GM12878 (cell line): ENCODE results near the gene ARHGEF11. TPM values are rescaled to one million over a fixed set of nuclear protein-coding genes. Genes with fewer than 3 reads are reported as not detected.

Source experiments
- ATAC-seq: fragments of 200-7000 bp; cut with Tn5 transposase; 3 replicates; pipeline ENCODE4 v1.9.1; 2020; ENCODE audit warnings: mild to moderate bottlenecking, moderate library complexity
- BruUV-seq: library from RNA; stranded (reverse); fragments of 400-500 nt; replicated peaks from 2 replicates; lab custom pipeline; 2021; lab: Mats Ljungman, UMichigan
- CTCF ChIA-PET: fragments of 300-600 bp; sonication (Branson Sonifier 250); formaldehyde crosslinking; extraction: SDS; loops from one replicate; lab custom pipeline; 2021; ENCODE audit warnings: inconsistent platforms; lab: Yijun Ruan, JAX
- POLR2A ChIA-PET: fragments of 350-600 bp; formaldehyde crosslinking; extraction: SDS; loops from one replicate; lab custom pipeline; 2021; ENCODE audit warnings: inconsistent platforms; lab: Charles Lee
- RAD21 ChIA-PET: fragments of 300-600 bp; sonication (Branson Sonifier 250); formaldehyde crosslinking; loops from one replicate; lab custom pipeline; 2023; ENCODE audit warnings: antibody characterized with exemption; ENCODE audit not compliant: unreplicated experiment; lab: Charles Lee
- SMC1A ChIA-PET: fragments of 300-600 bp; sonication (Branson Sonifier 250); formaldehyde crosslinking; loops from one replicate; lab custom pipeline; 2023; ENCODE audit not compliant: unreplicated experiment, uncharacterized antibody; lab: Charles Lee
- DNase-seq: peaks from one replicate; pipeline ENCODE4 v3.0.0-alpha.2; 2011; ENCODE audit warnings: low read depth, low spot score
- FAIRE-seq: peaks from 3 replicates; lab custom pipeline; 2011; peaks lifted over from hg19 to GRCh38; lab: Jason Lieb, UNC
- H2AFZ ChIP-seq: 2 replicates; pipeline ENCODE4 v1.6.0; 2011; ENCODE audit warnings: low read depth, low read length, control low read depth; ENCODE audit not compliant: control insufficient read depth
- H3K27ac ChIP-seq: 2 replicates; pipeline ENCODE4 v1.5.1; 2011; ENCODE audit warnings: control low read depth; ENCODE audit not compliant: control insufficient read depth, insufficient read depth
- H3K27me3 ChIP-seq, 2 experiments: replicated peaks in 1 of 2; 2 replicates each; pipeline versions ENCODE4 v1.6.0 to v1.6.1; 2011; ENCODE audit warnings: low read length in 1 of 2; ENCODE audit not compliant: control insufficient read depth in 2 of 2, insufficient read depth in 2 of 2
- H3K36me3 ChIP-seq, 2 experiments: 2 replicates each; pipeline ENCODE4 v1.5.1; 2011; ENCODE audit warnings: low read length in 1 of 2; ENCODE audit not compliant: control insufficient read depth in 2 of 2, insufficient read depth in 2 of 2
- H3K4me1 ChIP-seq: 2 replicates; pipeline ENCODE4 v1.6.1; 2011; ENCODE audit warnings: mild to moderate bottlenecking, low read length, moderate library complexity, mixed read lengths; ENCODE audit not compliant: control insufficient read depth, insufficient read depth
- H3K4me2 ChIP-seq: 2 replicates; pipeline ENCODE4 v1.6.0; 2011; ENCODE audit warnings: control low read depth; ENCODE audit not compliant: control insufficient read depth, insufficient read depth
- H3K4me3 ChIP-seq: fragments of 200-600 bp; sonication (generic); 2 replicates; pipeline ENCODE4 v1.5.1; 2016
- H3K79me2 ChIP-seq: 2 replicates; pipeline ENCODE4 v1.6.0; 2011; ENCODE audit warnings: low read length; ENCODE audit not compliant: control insufficient read depth, insufficient read depth
- H3K9ac ChIP-seq: 2 replicates; pipeline ENCODE4 v1.8.0; 2011; ENCODE audit warnings: low read length, control low read depth, mixed read lengths; ENCODE audit not compliant: control insufficient read depth, insufficient read depth
- H3K9me3 ChIP-seq: replicated peaks from 3 replicates; pipeline ENCODE4 v1.5.1; 2011; ENCODE audit warnings: mild to moderate bottlenecking, low read length; ENCODE audit not compliant: control insufficient read depth, insufficient read depth
- H4K20me1 ChIP-seq: 2 replicates; pipeline ENCODE4 v1.6.0; 2011; ENCODE audit not compliant: control insufficient read depth, insufficient read depth
- BACH1 ChIP-seq: fragments of 450-650 bp; IDR thresholded peaks from 2 replicates; pipeline ENCODE4 v1.6.1; 2017; ENCODE audit warnings: mild to moderate bottlenecking, borderline replicate concordance
- BCL11A ChIP-seq: IDR thresholded peaks from 2 replicates; pipeline ENCODE4 v1.6.1; 2011; ENCODE audit warnings: low read depth, low read length
- CBX5 ChIP-seq: sonication (generic); IDR thresholded peaks from 2 replicates; pipeline ENCODE4 v1.6.1; 2016; ENCODE audit warnings: low read depth, moderate library complexity, mild to moderate bottlenecking, inconsistent platforms
- EP300 ChIP-seq, 2 experiments: fragments of 150-350 bp in 1 of 2; IDR thresholded peaks; 2 replicates each; pipeline ENCODE4 v1.6.1; 2011 to 2012; ENCODE audit warnings: low read depth in 2 of 2, low read length in 2 of 2, borderline replicate concordance in 1 of 2, improper control_type of control experiment in 1 of 2, inconsistent platforms in 1 of 2; ENCODE audit not compliant: control insufficient read depth in 1 of 2
- JUNB ChIP-seq: IDR thresholded peaks from 2 replicates; pipeline ENCODE4 v1.6.1; 2016; ENCODE audit warnings: antibody characterized with exemption, mild to moderate bottlenecking
- LARP7 ChIP-seq: fragments of 450-650 bp; IDR thresholded peaks from 2 replicates; pipeline ENCODE4 v1.6.1; 2017; ENCODE audit warnings: mild to moderate bottlenecking
- PML ChIP-seq: IDR thresholded peaks from 2 replicates; pipeline ENCODE4 v1.6.1; 2012; ENCODE audit warnings: low read length, inconsistent platforms
- POLR2AphosphoS5 ChIP-seq: IDR thresholded peaks from 2 replicates; pipeline ENCODE4 v1.6.1; 2011; ENCODE audit warnings: mild to moderate bottlenecking, low read length, inconsistent platforms
- SIX5 ChIP-seq: IDR thresholded peaks from 2 replicates; pipeline ENCODE4 v1.6.1; 2011; ENCODE audit warnings: mild to moderate bottlenecking, low read depth, low read length, moderate library complexity; ENCODE audit not compliant: severe bottlenecking
- SMAD1 ChIP-seq: fragments of 450-650 bp; IDR thresholded peaks from 2 replicates; pipeline ENCODE4 v1.6.1; 2018; ENCODE audit warnings: mild to moderate bottlenecking, low read depth; ENCODE audit not compliant: partially characterized antibody
- TCF12 ChIP-seq: IDR thresholded peaks from 2 replicates; pipeline ENCODE4 v1.6.1; 2011; ENCODE audit warnings: low read depth, mild to moderate bottlenecking, low read length
- TCF7 ChIP-seq: IDR thresholded peaks from 2 replicates; pipeline ENCODE4 v1.6.1; 2014; ENCODE audit warnings: antibody characterized with exemption, borderline replicate concordance
- WRNIP1 ChIP-seq: IDR thresholded peaks from 2 replicates; pipeline ENCODE4 v1.6.1; 2011; ENCODE audit warnings: low read depth, low read length, improper control_type of control experiment, borderline replicate concordance
- YBX1 ChIP-seq: fragments of 450-650 bp; IDR thresholded peaks from 2 replicates; pipeline ENCODE4 v1.6.1; 2016; ENCODE audit warnings: antibody characterized with exemption
- WGBS: methylation state at CpG from one replicate; pipeline ENCODE4 v1.1.6; 2016; ENCODE audit warnings: low lambda C conversion rate; ENCODE audit not compliant: insufficient replicate concordance, insufficient coverage; ENCODE audit errors: missing lambda C conversion rate; 5-methylcytosine and 5-hydroxymethylcytosine counted together
- in situ Hi-C: fragments of 300-500 bp; cut with MboI; formaldehyde crosslinking; loops from 9 replicates; pipeline ENCODE4 v1.14.3; 2018; ENCODE audit warnings: mixed read lengths
- intact Hi-C: fragments of 100-400 bp; cut with micrococcal nuclease; formaldehyde crosslinking; loops from one replicate; pipeline ENCODE4 v1.14.2; 2022; ENCODE audit not compliant: unreplicated experiment
- polyA plus RNA-seq, 11 experiments: library from polyadenylated mRNA; depleted of rRNA in 4 of 11; unstranded in 6 of 11; stranded (reverse) in 5 of 11; fragments of >200 nt; fragmentation: Nextera tagmentation in 4 of 11; fragmentation: Illumina TruSeq in 1 of 11; extraction: Ambion mirVana in 4 of 11; extraction: Trizol in 1 of 11; gene quantifications; 1 replicate in 1 of 11; 2 replicates in 10 of 11; pipeline versions ENCODE4 v1.2.1 to v1.2.3, GENCODE V29; 2011 to 2016; ENCODE audit warnings: inconsistent platforms in 2 of 11, missing spikeins in 2 of 11, low read depth in 1 of 11
- total RNA-seq, 4 experiments: library from RNA; depleted of rRNA in 3 of 4; stranded (reverse); fragments of >200 nt in 3 of 4; fragmentation: Illumina TruSeq in 1 of 4; extraction: Trizol in 1 of 4; gene quantifications; 2 replicates each; pipeline versions ENCODE4 v1.2.1 to v1.2.3, GENCODE V29; 2013 to 2021
- TF ChIP-seq, protein P1 (sequence below): fragments of 450-650 bp; IDR thresholded peaks from 2 replicates; pipeline ENCODE4 v1.6.1; 2016; ENCODE audit warnings: mild to moderate bottlenecking

Gene ARHGEF11
- total and polyA plus RNA-seq, 10 of the 15 experiments (the other 5 are each of a cell fraction or from before 2014, with no cell fraction given): 0.05 to 12.7 (median 1.8) TPM

- no peak for TF ChIP-seq TCF7
- no peak for TF ChIP-seq JUNB
- TF ChIP-seq WRNIP1: no peak
- no peak for TF ChIP-seq EP300 (IDR thresholded peaks at IDR 0.05; ENCODE audit: borderline replicate concordance in 1 of 2, control insufficient read depth in 1 of 2, low read depth in 2 of 2, low read length in 2 of 2)
- TF ChIP-seq SIX5: no peak
- TF ChIP-seq PML: no peak
- TF ChIP-seq CBX5: no peak
- TF ChIP-seq BCL11A: no peak
- no peak for TF ChIP-seq TCF12
- TF ChIP-seq LARP7: no peak
- no peak for TF ChIP-seq POLR2AphosphoS5
- TF ChIP-seq, protein P1, sequence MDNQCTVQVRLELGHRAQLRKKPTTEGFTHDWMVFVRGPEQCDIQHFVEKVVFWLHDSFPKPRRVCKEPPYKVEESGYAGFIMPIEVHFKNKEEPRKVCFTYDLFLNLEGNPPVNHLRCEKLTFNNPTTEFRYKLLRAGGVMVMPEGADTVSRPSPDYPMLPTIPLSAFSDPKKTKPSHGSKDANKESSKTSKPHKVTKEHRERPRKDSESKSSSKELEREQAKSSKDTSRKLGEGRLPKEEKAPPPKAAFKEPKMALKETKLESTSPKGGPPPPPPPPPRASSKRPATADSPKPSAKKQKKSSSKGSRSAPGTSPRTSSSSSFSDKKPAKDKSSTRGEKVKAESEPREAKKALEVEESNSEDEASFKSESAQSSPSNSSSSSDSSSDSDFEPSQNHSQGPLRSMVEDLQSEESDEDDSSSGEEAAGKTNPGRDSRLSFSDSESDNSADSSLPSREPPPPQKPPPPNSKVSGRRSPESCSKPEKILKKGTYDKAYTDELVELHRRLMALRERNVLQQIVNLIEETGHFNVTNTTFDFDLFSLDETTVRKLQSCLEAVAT: no peak
- no peak for TF ChIP-seq SMAD1
- no peak for TF ChIP-seq YBX1
- TF ChIP-seq BACH1: no peak
- intact Hi-C loops: no loop called here
- H3K9ac ChIP-seq: no peak overlapping the region
- BruUV-seq: no TSS peak
- in situ Hi-C loops: no loop called here
- H2AFZ ChIP-seq: no peak overlapping the region
- ChIA-PET RAD21 (no interaction called here), POLR2A (no interaction called here), CTCF (no interaction called here), SMC1A (interaction anchor here (1.1 kb wide), 1 partner anchor 128 kb away, joined by 3 read pairs; no protein-coding TSS in a partner anchor)
- H3K36me3 ChIP-seq: no peaks in the 10 kb centered on the region
- WGBS: 45% methylated on average over 16 of the region's 16 CpGs
- H3K27me3 ChIP-seq: peaks cover 5 to 15% of the 10 kb centered on the region in 2 experiments
- DNase-seq (no peak), FAIRE-seq (no peak), ATAC-seq (no peak)
- no peak overlapping the region for H3K4me2 ChIP-seq
- H3K4me1 ChIP-seq: no peaks in the 10 kb centered on the region
- no peaks in the 10 kb centered on the region for H3K79me2 ChIP-seq
- H3K4me3 ChIP-seq: no peak overlapping the region
- H3K27ac ChIP-seq: no peak overlapping the region
- no peaks in the 10 kb centered on the region for H4K20me1 ChIP-seq
- H3K9me3 ChIP-seq: no peaks in the 10 kb centered on the region
These were observed 149.0 kb downstream of the ARHGEF11 start for GRCh38 chr1:156896490-156897033.
